ENCODE data around the gene TRPM4.

GRCh38 chr19:49160450-49161189, 3.0 kb downstream of the TRPM4 start:
- TF ChIP-seq CTCF (IDR thresholded peaks at IDR 0.05): no peak
- TF ChIP-seq EZH2 (IDR thresholded peaks at IDR 0.05): no peak
